ENCODE measurements around the gene METTL14.
"Not testable (repeated sequence)": the region's sequence is repeated elsewhere in the genome, so short reads cannot be mapped to it uniquely, and the experiment has no call there.

The METTL14 gene

DNA sequence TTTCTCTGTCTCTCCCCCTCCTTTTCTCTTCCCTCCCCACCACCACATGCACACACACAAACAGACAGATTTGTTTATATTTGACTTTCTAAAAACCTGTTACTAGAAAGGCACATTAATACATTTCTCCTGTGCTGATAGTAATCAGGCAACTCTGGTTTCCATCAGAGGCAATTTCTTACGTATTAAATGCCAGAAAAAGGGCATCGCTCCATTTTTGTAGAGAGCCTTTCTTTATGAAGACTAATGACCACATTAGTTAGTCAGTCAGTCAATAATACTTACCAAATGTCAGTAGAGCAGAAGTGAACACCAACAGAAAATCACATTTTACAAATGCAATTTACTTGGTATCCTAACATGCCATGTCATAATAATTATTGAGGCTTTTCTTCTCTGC is 14.2 kb upstream of the METTL14 start:
- not testable (repeated sequence) for H3K36me3 ChIP-seq (ENCODE audit: control insufficient read depth in 1 of 2, insufficient read depth in 2 of 2, low read depth in 1 of 2, low read length in 2 of 2); H2BK5ac ChIP-seq (ENCODE audit: low read depth, low read length, poor library complexity, severe bottlenecking); H3K4me3 ChIP-seq (ENCODE audit: insufficient read depth in 1 of 2, low read depth in 1 of 2, low read length in 2 of 2); H3K27ac ChIP-seq (ENCODE audit: low read length, poor library complexity, severe bottlenecking); DNase-seq; H3K4me2 ChIP-seq (ENCODE audit: low read length, poor library complexity, severe bottlenecking); H3K9me3 ChIP-seq (ENCODE audit: control insufficient read depth, low read length); H3K4ac ChIP-seq (ENCODE audit: low read depth in 1 of 2, low read length in 2 of 2); H3K27me3 ChIP-seq (ENCODE audit: control insufficient read depth in 1 of 2, insufficient read depth in 1 of 2, low read length in 2 of 2); H2BK15ac ChIP-seq (ENCODE audit: low read depth, poor library complexity, severe bottlenecking); H3K79me1 ChIP-seq (replicated peaks; ENCODE audit: low read length, poor library complexity, severe bottlenecking); H2AFZ ChIP-seq (ENCODE audit: low read depth, low read length); H4K91ac ChIP-seq (ENCODE audit: low read length); H2AK5ac ChIP-seq (ENCODE audit: low read length, severe bottlenecking); H2BK120ac ChIP-seq (ENCODE audit: low read depth, low read length); H4K8ac ChIP-seq (ENCODE audit: low read length); H3K4me1 ChIP-seq (ENCODE audit: control insufficient read depth, insufficient read depth, low read depth, low read length); H3K9ac ChIP-seq (ENCODE audit: low read length); H3K23ac ChIP-seq (ENCODE audit: low read length in 2 of 2); H3K18ac ChIP-seq (ENCODE audit: low read depth in 1 of 2, low read length in 2 of 2); H2BK12ac ChIP-seq (ENCODE audit: low read length in 2 of 2); H3K14ac ChIP-seq (ENCODE audit: low read length in 2 of 2)
- no CpG with 5 or more reads among the region's 2 CpGs for WGBS

DNA sequence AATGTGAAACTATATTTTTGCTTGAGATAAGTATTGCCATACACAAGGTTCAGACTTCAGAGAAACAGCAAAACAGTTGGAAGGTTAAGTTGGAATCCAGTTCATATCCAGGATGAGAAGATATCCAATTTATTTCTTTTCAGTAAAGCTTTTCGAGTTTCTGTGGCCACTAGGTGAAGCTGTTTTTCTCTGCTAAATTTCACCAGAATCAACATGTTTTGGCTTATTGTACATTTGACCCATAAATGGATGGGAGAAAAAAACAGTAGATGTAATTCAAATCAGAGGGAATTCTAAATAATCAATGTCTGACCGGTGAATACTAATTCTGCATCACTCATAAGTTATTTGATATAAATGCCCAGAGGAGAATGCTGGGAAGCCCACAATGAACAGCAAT is 9.1 kb upstream of the METTL14 start:
- no CpG with 5 or more reads among the region's 2 CpGs for WGBS
- no peak overlapping the region for H3K4me3 ChIP-seq (ENCODE audit: insufficient read depth in 1 of 2, low read depth in 1 of 2, low read length in 2 of 2)

DNA sequence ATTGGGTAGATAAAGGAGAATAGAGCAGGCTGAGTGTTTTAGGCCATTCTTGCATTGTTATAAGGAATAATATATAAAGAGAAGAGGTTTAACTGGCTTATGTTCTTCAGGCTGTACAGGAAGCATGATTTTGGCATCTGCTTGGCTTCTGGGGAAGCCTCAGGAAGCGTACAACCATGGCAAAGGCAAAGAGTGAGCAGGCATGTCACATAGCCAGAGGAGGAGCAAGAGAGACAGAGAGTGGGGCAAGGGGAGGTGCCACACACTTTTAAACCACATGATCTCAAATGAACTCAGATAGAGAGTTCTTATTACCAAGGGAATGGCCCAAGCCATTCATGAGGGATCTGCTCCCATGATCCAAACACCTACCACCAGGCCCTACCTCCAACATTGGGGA is 4.4 kb upstream of the METTL14 start:
- WGBS = 71% methylated on average over 1 of the region's 1 CpG
- no peak overlapping the region for H3K27ac ChIP-seq (ENCODE audit: low read length, poor library complexity, severe bottlenecking)

More for the DNA sequence above, 9.1 kb upstream of the METTL14 start:
- Histone ChIP-seq H2AK5ac (ENCODE audit: low read length, severe bottlenecking) (no peak overlapping the region), H3K4ac (ENCODE audit: low read depth in 1 of 2, low read length in 2 of 2) (no peak overlapping the region), H3K14ac (ENCODE audit: low read length in 2 of 2) (no peak overlapping the region), H2AFZ (ENCODE audit: low read depth, low read length) (no peak overlapping the region), H2BK12ac (ENCODE audit: low read length in 2 of 2) (no peak overlapping the region), H3K79me1 (replicated peaks; ENCODE audit: low read length, poor library complexity, severe bottlenecking) (no peaks in the 10 kb centered on the region), H2BK15ac (ENCODE audit: low read depth, poor library complexity, severe bottlenecking) (no peak overlapping the region), H3K27me3 (ENCODE audit: control insufficient read depth in 1 of 2, insufficient read depth in 1 of 2, low read length in 2 of 2) (no peaks in the 10 kb centered on the region), H3K23ac (ENCODE audit: low read length in 2 of 2) (no peak overlapping the region), H3K36me3 (ENCODE audit: control insufficient read depth in 1 of 2, insufficient read depth in 2 of 2, low read depth in 1 of 2, low read length in 2 of 2) (no peaks in the 10 kb centered on the region), H2BK120ac (ENCODE audit: low read depth, low read length) (no peak overlapping the region), H3K4me2 (ENCODE audit: low read length, poor library complexity, severe bottlenecking) (no peak overlapping the region), H3K9me3 (ENCODE audit: control insufficient read depth, low read length) (no peaks in the 10 kb centered on the region), H3K27ac (ENCODE audit: low read length, poor library complexity, severe bottlenecking) (no peak overlapping the region), H3K4me1 (ENCODE audit: control insufficient read depth, insufficient read depth, low read depth, low read length) (no peaks in the 10 kb centered on the region), H3K18ac (ENCODE audit: low read depth in 1 of 2, low read length in 2 of 2) (no peak overlapping the region), H2BK5ac (ENCODE audit: low read depth, low read length, poor library complexity, severe bottlenecking) (no peak overlapping the region), H4K8ac (ENCODE audit: low read length) (no peak overlapping the region), H3K9ac (ENCODE audit: low read length) (no peak overlapping the region), H4K91ac (ENCODE audit: low read length) (no peak overlapping the region)
- no peak for DNase-seq

DNA sequence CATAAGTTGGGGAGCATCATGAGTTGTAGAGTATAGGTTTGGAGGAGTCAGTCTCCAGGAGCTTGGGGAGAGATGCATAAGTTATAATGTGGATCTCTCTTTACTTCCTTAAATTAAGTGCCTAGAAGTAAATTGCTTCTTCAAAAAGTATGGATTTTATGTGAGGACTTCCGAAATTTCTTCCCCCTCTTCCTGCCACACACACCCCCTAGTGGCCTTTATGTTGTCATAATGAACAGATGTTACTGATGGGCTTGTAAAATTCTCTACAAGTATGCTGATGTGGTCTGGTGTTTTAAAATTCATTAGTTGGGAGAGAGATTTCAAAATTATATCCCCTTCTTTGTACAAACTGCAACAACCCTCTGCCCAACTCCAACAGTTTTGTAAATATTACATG is 2.3 kb upstream of the METTL14 start:
- no CpG with 5 or more reads among the region's 1 CpG for WGBS
- Histone ChIP-seq H3K9ac (ENCODE audit: low read length) (peak overlapping the region; percentile 33), H3K4me3 (ENCODE audit: insufficient read depth in 1 of 2, low read depth in 1 of 2, low read length in 2 of 2) (no peak overlapping the region), H4K91ac (ENCODE audit: low read length) (no peak overlapping the region), H3K27me3 (ENCODE audit: control insufficient read depth in 1 of 2, insufficient read depth in 1 of 2, low read length in 2 of 2) (no peaks in the 10 kb centered on the region), H3K79me1 (replicated peaks; ENCODE audit: low read length, poor library complexity, severe bottlenecking) (peaks cover 1% of the 10 kb centered on the region), H2BK120ac (ENCODE audit: low read depth, low read length) (no peak overlapping the region), H3K18ac (ENCODE audit: low read depth in 1 of 2, low read length in 2 of 2) (no peak overlapping the region), H3K27ac (ENCODE audit: low read length, poor library complexity, severe bottlenecking) (no peak overlapping the region), H2AK5ac (ENCODE audit: low read length, severe bottlenecking) (no peak overlapping the region), H2AFZ (ENCODE audit: low read depth, low read length) (no peak overlapping the region), H2BK15ac (ENCODE audit: low read depth, poor library complexity, severe bottlenecking) (no peak overlapping the region), H3K9me3 (ENCODE audit: control insufficient read depth, low read length) (no peaks in the 10 kb centered on the region), H3K4ac (ENCODE audit: low read depth in 1 of 2, low read length in 2 of 2) (no peak overlapping the region), H3K4me1 (ENCODE audit: control insufficient read depth, insufficient read depth, low read depth, low read length) (no peaks in the 10 kb centered on the region), H3K14ac (ENCODE audit: low read length in 2 of 2) (no peak overlapping the region), H2BK12ac (ENCODE audit: low read length in 2 of 2) (no peak overlapping the region), H2BK5ac (ENCODE audit: low read depth, low read length, poor library complexity, severe bottlenecking) (no peak overlapping the region), H3K23ac (ENCODE audit: low read length in 2 of 2) (no peak overlapping the region), H3K4me2 (ENCODE audit: low read length, poor library complexity, severe bottlenecking) (no peak overlapping the region), H4K8ac (ENCODE audit: low read length) (no peak overlapping the region), H3K36me3 (ENCODE audit: control insufficient read depth in 1 of 2, insufficient read depth in 2 of 2, low read depth in 1 of 2, low read length in 2 of 2) (peaks cover under 1 to 1% of the 10 kb centered on the region in 2 experiments)
- peak; percentile 31 for DNase-seq

More for the DNA sequence above, 4.4 kb upstream of the METTL14 start:
- Histone ChIP-seq H3K18ac (ENCODE audit: low read depth in 1 of 2, low read length in 2 of 2) (no peak overlapping the region), H3K4me2 (ENCODE audit: low read length, poor library complexity, severe bottlenecking) (no peak overlapping the region), H2BK5ac (ENCODE audit: low read depth, low read length, poor library complexity, severe bottlenecking) (no peak overlapping the region), H3K4me3 (ENCODE audit: insufficient read depth in 1 of 2, low read depth in 1 of 2, low read length in 2 of 2) (no peak overlapping the region), H2BK12ac (ENCODE audit: low read length in 2 of 2) (no peak overlapping the region), H3K4ac (ENCODE audit: low read depth in 1 of 2, low read length in 2 of 2) (no peak overlapping the region), H3K14ac (ENCODE audit: low read length in 2 of 2) (no peak overlapping the region), H2BK15ac (ENCODE audit: low read depth, poor library complexity, severe bottlenecking) (no peak overlapping the region), H2AK5ac (ENCODE audit: low read length, severe bottlenecking) (no peak overlapping the region), H3K36me3 (ENCODE audit: control insufficient read depth in 1 of 2, insufficient read depth in 2 of 2, low read depth in 1 of 2, low read length in 2 of 2) (no peaks in the 10 kb centered on the region), H3K9ac (ENCODE audit: low read length) (no peak overlapping the region), H4K91ac (ENCODE audit: low read length) (no peak overlapping the region), H3K79me1 (replicated peaks; ENCODE audit: low read length, poor library complexity, severe bottlenecking) (no peaks in the 10 kb centered on the region), H2AFZ (ENCODE audit: low read depth, low read length) (no peak overlapping the region), H4K8ac (ENCODE audit: low read length) (no peak overlapping the region), H2BK120ac (ENCODE audit: low read depth, low read length) (no peak overlapping the region), H3K4me1 (ENCODE audit: control insufficient read depth, insufficient read depth, low read depth, low read length) (no peaks in the 10 kb centered on the region), H3K27me3 (ENCODE audit: control insufficient read depth in 1 of 2, insufficient read depth in 1 of 2, low read length in 2 of 2) (no peaks in the 10 kb centered on the region), H3K23ac (ENCODE audit: low read length in 2 of 2) (no peak overlapping the region), H3K9me3 (ENCODE audit: control insufficient read depth, low read length) (no peaks in the 10 kb centered on the region)
- DNase-seq = no peak

Measured in mesenchymal stem cell (in vitro differentiated cells and primary cell).